Peyer's patch (tissue), 4 donors: ENCODE data around the gene MTUS2.

Experiments
- CTCF ChIP-seq, 6 experiments: fragments of 450-650 bp in 4 of 6; fragments of 200-600 bp in 2 of 6; sonication (generic) in 1 of 6; IDR thresholded peaks; one replicate each; pipeline ENCODE4 v1.5.1; 2017 to 2019; ENCODE audit warnings: antibody characterized with exemption in 6 of 6, mild to moderate bottlenecking in 3 of 6, moderate library complexity in 1 of 6
- POLR2A ChIP-seq, 2 donors: fragments of 450-650 bp; IDR thresholded peaks; one replicate each; pipeline ENCODE4 v1.5.1; 2017; ENCODE audit warnings: antibody characterized with exemption in 2 of 2, mild to moderate bottlenecking in 2 of 2, moderate library complexity in 2 of 2

- TF ChIP-seq POLR2A (IDR thresholded peaks at IDR 0.05): no peak
- TF ChIP-seq CTCF (IDR thresholded peaks at IDR 0.05): no peak
Observed at GRCh38 chr13:29108068-29108786, 288.1 kb downstream of the MTUS2 start.
